GM12873 (cell line): ENCODE results near the gene CELF6.

ENCODE experiments used
- CTCF ChIP-seq: IDR thresholded peaks from 2 replicates; pipeline ENCODE4 v1.5.1; 2012; ENCODE audit warnings: low read depth, mild to moderate bottlenecking, moderate library complexity, low read length, control low read depth; ENCODE audit not compliant: insufficient read depth; ENCODE audit errors: missing control alignments

CELF6 gene

GRCh38 chr15:72304596-72304995 is 15.4 kb downstream of the CELF6 start:
- TF ChIP-seq CTCF, result no peak

- TF ChIP-seq CTCF, result no peak
These were observed 17.0 kb downstream of the CELF6 start for GRCh38 chr15:72302955-72303354.

- no peak for TF ChIP-seq CTCF
These were observed 30.2 kb downstream of the CELF6 start for GRCh38 chr15:72289597-72290325.

GRCh38 chr15:72288796-72289596 is 31.0 kb downstream of the CELF6 start:
- TF ChIP-seq CTCF, result no peak

- peak; percentile 65 for TF ChIP-seq CTCF
These were observed 33.9 kb downstream of the CELF6 start for GRCh38 chr15:72285927-72286516.

- TF ChIP-seq CTCF, result no peak
These were observed 34.6 kb downstream of the CELF6 start for GRCh38 chr15:72285402-72285801.

- no peak for TF ChIP-seq CTCF
These were observed 35.2 kb downstream of the CELF6 start for GRCh38 chr15:72284781-72285180.
